NCI-H510A treated with DMSO at 0.1 percent for 48 hours (cell line): ENCODE results near the gene CRACR2A.

Source experiments
- DNase-seq: peaks from one replicate; lab custom pipeline; 2025; lab: John Stamatoyannopoulos, UW

CRACR2A gene

GRCh38 chr12:3595721-3596120 is 157.2 kb downstream of the CRACR2A start:
- no peak for DNase-seq

GRCh38 chr12:3594966-3595365 is 157.9 kb downstream of the CRACR2A start:
- DNase-seq, result no peak

GRCh38 chr12:3593906-3594483 is 158.9 kb downstream of the CRACR2A start:
- no peak for DNase-seq

GRCh38 chr12:3592856-3593625 is 159.9 kb downstream of the CRACR2A start:
- DNase-seq, result no peak

GRCh38 chr12:3589745-3590144 is 163.2 kb downstream of the CRACR2A start:
- DNase-seq, result no peak

GRCh38 chr12:3587402-3588013 is 165.4 kb downstream of the CRACR2A start:
- DNase-seq, result no peak

- no peak for DNase-seq
Observed at GRCh38 chr12:3583656-3584334, 169.1 kb downstream of the CRACR2A start.

- DNase-seq, result no peak
Observed at GRCh38 chr12:3580094-3580749, 172.7 kb downstream of the CRACR2A start.

GRCh38 chr12:3579446-3580093 is 173.3 kb downstream of the CRACR2A start:
- no peak for DNase-seq

- no peak for DNase-seq
Observed at GRCh38 chr12:3578557-3578956, 174.4 kb downstream of the CRACR2A start.

GRCh38 chr12:3576891-3577290 is 176.0 kb downstream of the CRACR2A start:
- no peak for DNase-seq

- no peak for DNase-seq
Observed at GRCh38 chr12:3574986-3575385, 177.9 kb downstream of the CRACR2A start.

GRCh38 chr12:3572560-3572959 is 180.3 kb downstream of the CRACR2A start:
- no peak for DNase-seq

GRCh38 chr12:3571724-3572123 is 181.2 kb downstream of the CRACR2A start:
- DNase-seq, result no peak

- no peak for DNase-seq
Observed at GRCh38 chr12:3571323-3571722, 181.6 kb downstream of the CRACR2A start.

- DNase-seq, result no peak
Observed at GRCh38 chr12:3568695-3569094, 184.2 kb downstream of the CRACR2A start.

- DNase-seq, result no peak
Observed at GRCh38 chr12:3565985-3566384, 186.9 kb downstream of the CRACR2A start.
